NCI-H774 (cell line): ENCODE results near the gene DDC.

ENCODE experiments used
- DNase-seq: peaks from one replicate; lab custom pipeline; 2025; lab: John Stamatoyannopoulos, UW

DDC gene

DNA sequence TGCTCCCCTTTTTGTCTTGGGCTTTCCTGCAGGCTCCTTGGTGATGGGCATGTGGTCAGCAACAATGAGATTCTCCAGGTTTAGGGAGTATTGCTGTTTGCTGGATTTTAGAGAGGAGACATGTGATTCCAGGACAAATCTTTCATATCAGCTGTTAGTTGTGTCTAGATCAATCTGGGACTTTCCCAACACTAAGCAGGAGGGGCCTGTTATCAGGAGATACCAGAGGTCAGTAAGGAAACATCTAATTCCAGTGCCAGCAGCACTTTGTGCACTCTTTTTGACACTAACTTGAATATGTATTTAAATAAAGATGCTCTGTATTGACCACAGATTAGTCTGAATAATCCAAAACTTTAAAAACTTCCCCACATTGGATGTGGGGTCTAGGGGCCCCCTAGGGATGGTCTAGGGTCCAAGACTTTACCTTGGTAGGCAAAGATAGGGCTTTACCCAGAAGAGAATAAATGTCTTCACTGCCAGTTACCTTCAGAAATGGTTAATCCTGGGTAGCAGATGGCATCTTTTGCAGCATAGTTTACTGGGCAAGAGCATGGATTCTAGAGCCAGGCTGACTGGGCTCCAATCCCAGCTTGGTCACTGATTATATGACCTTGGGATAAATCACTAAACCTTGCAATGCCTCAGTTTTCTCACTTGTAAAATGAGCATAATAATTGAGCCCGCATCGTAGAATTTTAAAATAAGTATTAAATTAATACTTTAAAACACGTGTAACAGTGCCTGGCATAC lies 108.7 kb downstream of the DDC start:
- DNase-seq = no peak

- DNase-seq = no peak
These were observed 109.5 kb downstream of the DDC start for GRCh38 chr7:50455658-50456057.

DNA sequence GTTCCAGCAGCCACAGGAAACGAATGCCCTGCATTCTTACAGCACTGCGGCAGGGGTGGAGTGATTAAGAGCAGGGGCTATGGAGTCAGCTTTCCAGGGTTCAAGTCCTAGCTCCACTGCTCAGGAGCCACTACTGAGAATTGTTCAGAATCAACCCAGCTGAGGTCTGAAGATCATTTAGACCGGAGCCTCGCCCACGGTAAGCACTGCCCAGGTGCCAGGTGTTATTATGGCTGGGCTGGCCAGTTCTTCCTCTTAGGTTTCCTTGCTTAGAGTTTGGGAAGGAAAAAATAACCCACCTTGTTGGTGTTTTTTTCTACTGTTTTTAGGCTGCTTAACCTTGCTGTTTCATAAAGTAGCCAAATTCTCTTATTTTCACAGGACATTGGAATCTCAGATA lies 110.2 kb downstream of the DDC start:
- no peak for DNase-seq

- no peak for DNase-seq
These were observed 114.6 kb downstream of the DDC start for GRCh38 chr7:50450590-50451032.

DNA sequence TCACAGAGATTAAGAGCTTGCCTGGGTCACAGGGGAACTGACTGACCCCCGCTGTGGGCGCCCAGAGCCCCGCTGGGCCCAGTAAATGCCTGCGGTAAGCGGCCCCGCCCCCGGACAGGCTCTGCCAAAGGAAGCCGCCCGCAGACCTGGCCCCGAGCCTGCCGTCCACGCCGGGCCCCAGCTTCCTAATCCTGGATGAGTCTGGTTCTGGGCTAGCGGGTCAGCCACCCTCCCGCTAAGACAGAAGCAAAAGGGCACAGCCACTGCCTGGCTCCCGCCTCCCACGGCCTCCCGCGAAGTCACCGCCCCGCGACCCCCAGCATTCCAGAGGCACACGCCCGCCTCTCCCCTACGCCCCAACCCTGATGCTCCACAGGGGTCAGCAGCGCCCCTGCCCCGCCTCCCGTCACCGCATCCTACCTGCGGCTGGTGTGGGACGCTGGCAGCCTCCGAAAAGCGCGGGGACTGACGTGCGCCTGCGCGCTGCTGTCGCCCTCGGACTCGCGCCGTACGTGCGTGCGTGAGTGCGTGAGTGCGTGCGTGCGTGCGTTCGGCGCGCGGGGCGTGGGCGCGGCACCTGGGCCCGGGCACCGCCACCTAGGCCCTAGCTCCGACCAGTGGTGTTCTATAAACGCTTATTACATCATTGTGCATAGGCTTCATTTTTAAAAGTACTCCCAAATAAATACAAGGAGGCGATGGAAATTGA lies 115.2 kb downstream of the DDC start, which contains the start of gene FIGNL1:
Gene FIGNL1, minus strand, starts transcription at position 470 of the 709 bp plus-strand sequence. CDS start 3,063 bp downstream, outside the sequence.
- peak; percentile 84 for DNase-seq

GRCh38 chr7:50449501-50449880 lies 115.7 kb downstream of the DDC start:
- DNase-seq = no peak

- no peak for DNase-seq
These were observed 116.4 kb downstream of the DDC start for GRCh38 chr7:50448823-50449222.

- no peak for DNase-seq
These were observed 118.7 kb downstream of the DDC start for GRCh38 chr7:50446542-50446960.

GRCh38 chr7:50436133-50436806 lies 128.9 kb downstream of the DDC start:
- no peak for DNase-seq

- no peak for DNase-seq
These were observed 133.4 kb downstream of the DDC start for GRCh38 chr7:50431722-50432305.

- DNase-seq = no peak
These were observed 133.9 kb downstream of the DDC start for GRCh38 chr7:50431316-50431715.

GRCh38 chr7:50428911-50429310 lies 136.3 kb downstream of the DDC start:
- DNase-seq = no peak

DNA sequence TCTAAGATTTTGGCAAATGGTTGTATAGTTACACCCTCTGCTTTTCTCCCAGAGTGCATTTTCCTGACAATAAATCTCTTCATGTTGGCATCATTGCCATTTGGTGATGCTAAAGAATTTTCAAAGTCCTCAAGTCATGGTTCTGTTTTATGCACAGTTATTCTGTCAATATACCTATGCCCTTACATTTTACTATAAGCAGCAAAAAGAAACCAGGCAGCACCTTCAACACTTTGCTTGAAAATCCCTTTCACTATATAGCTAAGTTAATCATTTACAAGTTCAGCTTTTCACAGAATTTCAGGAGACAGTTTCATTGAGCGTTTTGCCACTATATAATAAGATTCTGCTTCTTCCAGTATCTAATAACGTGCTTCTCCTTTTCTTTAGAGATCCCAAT lies 137.7 kb downstream of the DDC start:
- DNase-seq = no peak

- no peak for DNase-seq
These were observed 138.7 kb downstream of the DDC start for GRCh38 chr7:50426280-50427045.

GRCh38 chr7:50425318-50425717 lies 139.9 kb downstream of the DDC start:
- DNase-seq = peak; percentile 34

- DNase-seq = no peak
These were observed 141.3 kb downstream of the DDC start for GRCh38 chr7:50423860-50424259.

GRCh38 chr7:50422858-50423257 lies 142.3 kb downstream of the DDC start:
- no peak for DNase-seq

DNA sequence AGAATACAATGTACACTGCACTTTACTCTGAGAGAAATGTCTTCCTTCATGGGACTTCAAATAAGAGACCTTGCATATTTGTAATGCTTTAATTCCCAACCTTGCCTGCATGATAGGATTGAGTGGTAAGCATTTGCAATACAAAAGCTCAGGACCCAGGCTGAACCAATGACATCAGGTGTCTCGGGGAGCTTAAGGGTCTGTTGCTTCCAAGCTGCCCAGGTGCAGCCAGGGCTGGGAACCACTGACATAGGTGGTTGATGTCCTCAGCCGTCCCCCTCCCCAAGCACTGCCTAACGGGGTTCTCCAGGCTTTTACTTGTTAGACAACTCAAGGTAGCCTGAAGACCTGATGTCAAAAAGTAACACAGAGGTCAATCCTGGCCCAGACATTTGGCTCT lies 144.2 kb downstream of the DDC start:
- no peak for DNase-seq

DNA sequence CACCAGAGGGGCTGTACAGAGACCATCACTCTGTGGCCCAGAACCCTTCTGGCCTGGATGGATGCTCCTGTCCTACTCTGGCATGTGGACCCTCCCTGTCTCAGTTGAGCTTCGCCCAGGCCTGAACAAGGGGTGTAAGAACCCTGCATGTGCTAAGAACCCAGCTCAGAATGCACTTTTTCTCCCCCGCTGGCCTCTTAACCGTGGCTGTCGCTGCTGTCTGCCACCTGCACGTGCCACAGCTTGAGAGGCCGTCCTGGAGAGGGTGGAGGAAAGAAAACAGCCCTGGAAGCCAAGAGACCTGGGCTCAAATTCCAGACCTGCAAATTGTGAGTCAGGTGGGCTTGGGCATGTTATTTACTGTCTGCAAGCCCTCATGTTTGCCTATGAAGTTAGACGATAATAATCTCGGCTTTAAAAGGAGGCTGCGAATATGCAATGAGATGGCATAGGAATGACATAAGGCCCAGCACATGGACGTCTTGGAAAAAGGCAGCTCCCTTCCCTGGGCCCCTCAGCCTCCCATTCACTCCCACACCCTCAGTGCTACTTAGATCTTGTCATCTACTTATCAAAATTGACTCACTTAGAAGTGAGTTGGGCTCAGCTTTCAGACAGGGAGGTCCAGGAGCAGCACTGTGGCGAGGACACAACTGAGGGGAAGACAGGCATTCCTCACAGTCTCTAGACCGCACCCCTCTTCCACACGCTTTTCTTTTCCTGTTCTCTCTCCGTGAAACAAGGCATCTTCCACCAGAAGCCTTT lies 146.5 kb downstream of the DDC start:
- no peak for DNase-seq

GRCh38 chr7:50418086-50418515 lies 147.1 kb downstream of the DDC start:
- peak; percentile 84 for DNase-seq
